K562 (cell line): Measurements from ENCODE around the gene STX3. TPM values are rescaled to one million over a fixed set of nuclear protein-coding genes. Genes with fewer than 3 reads are reported as not detected.

ENCODE experiments used
- ARID4B ChIP-seq: sonication (generic); formaldehyde crosslinking; IDR thresholded peaks from 2 replicates; pipeline ENCODE4 v1.8.0; 2022; ENCODE audit warnings: mild to moderate bottlenecking, missing genetic modification reagents
- CBFA2T3 ChIP-seq: fragments of 450-650 bp; IDR thresholded peaks from 2 replicates; pipeline ENCODE4 v1.6.1; 2017
- CXXC5 ChIP-seq: fragments of 250-450 bp; sonication (Bioruptor Pico); IDR thresholded peaks from 2 replicates; pipeline ENCODE4 v1.8.0; 2022; ENCODE audit warnings: inconsistent platforms, mild to moderate bottlenecking, moderate library complexity
- E2F8 ChIP-seq: fragments of 450-650 bp; IDR thresholded peaks from 2 replicates; pipeline ENCODE4 v1.7.1; 2018; ENCODE audit warnings: mild to moderate bottlenecking, low read depth; ENCODE audit not compliant: partially characterized antibody
- ELF4 ChIP-seq: fragments of 450-650 bp; formaldehyde crosslinking; IDR thresholded peaks from 2 replicates; pipeline ENCODE4 v1.4.0; 2022; ENCODE audit warnings: missing genetic modification characterization
- HOXB6 ChIP-seq: fragments of 250-450 bp; sonication (Bioruptor Pico); IDR thresholded peaks from 2 replicates; pipeline ENCODE4 v1.5.1; 2022; ENCODE audit warnings: mild to moderate bottlenecking, borderline replicate concordance
- JUN ChIP-seq, 2 experiments: sonication (generic) in 1 of 2; formaldehyde crosslinking in 1 of 2; IDR thresholded peaks; 2 replicates each; pipeline versions ENCODE4 v1.6.1 to v1.8.0; 2012 to 2022; ENCODE audit warnings: borderline replicate concordance in 2 of 2, mild to moderate bottlenecking in 2 of 2, improper control_type of control experiment in 1 of 2, low read depth in 1 of 2, low read length in 1 of 2, missing genetic modification reagents in 1 of 2
- JUNB ChIP-seq: fragments of 450-650 bp; formaldehyde crosslinking; conservative IDR thresholded peaks from 2 replicates; pipeline ENCODE4 v1.4.0; 2020; ENCODE audit warnings: mild to moderate bottlenecking
- KDM5B ChIP-seq: fragments of 200-600 bp; sonication (generic); IDR thresholded peaks from 2 replicates; pipeline ENCODE4 v1.6.1; 2012; ENCODE audit warnings: low read depth, mild to moderate bottlenecking, moderate library complexity, low read length, control low read depth, inconsistent platforms; ENCODE audit not compliant: insufficient replicate concordance
- MEIS2 ChIP-seq: fragments of 450-650 bp; IDR thresholded peaks from 2 replicates; pipeline ENCODE4 v1.6.1; 2014; ENCODE audit warnings: mild to moderate bottlenecking; ENCODE audit not compliant: partially characterized antibody
- NCOR1 ChIP-seq: fragments of 450-650 bp; IDR thresholded peaks from 2 replicates; pipeline ENCODE4 v1.6.1; 2016; ENCODE audit warnings: mild to moderate bottlenecking, moderate library complexity
- PBX2 ChIP-seq, 2 experiments: IDR thresholded peaks in 1 of 2; conservative IDR thresholded peaks in 1 of 2; 2 replicates each; pipeline ENCODE4 v1.6.1; 2016; ENCODE audit warnings: low read depth in 2 of 2, mild to moderate bottlenecking in 1 of 2, missing compliant biosample characterization in 1 of 2, missing genetic modification characterization in 1 of 2, moderate library complexity in 1 of 2
- RAD51 ChIP-seq: fragments of 450-650 bp; IDR thresholded peaks from 2 replicates; pipeline ENCODE4 v1.7.1; 2016; ENCODE audit warnings: low read depth, mild to moderate bottlenecking, borderline replicate concordance
- SAP30 ChIP-seq: fragments of 200-600 bp; sonication (generic); IDR thresholded peaks from 2 replicates; pipeline ENCODE4 v1.6.1; 2012; ENCODE audit warnings: borderline replicate concordance, low read depth, mild to moderate bottlenecking, moderate library complexity, low read length, control low read depth, inconsistent platforms; ENCODE audit not compliant: insufficient read depth, poor library complexity, severe bottlenecking
- SMARCC2 ChIP-seq: fragments of 450-650 bp; IDR thresholded peaks from 2 replicates; pipeline ENCODE4 v1.6.1; 2017; ENCODE audit warnings: antibody characterized with exemption, moderate library complexity, mild to moderate bottlenecking, low read depth
- TAL1 ChIP-seq: fragments of 450-650 bp; IDR thresholded peaks from 2 replicates; pipeline ENCODE4 v1.6.1; 2016; ENCODE audit warnings: mild to moderate bottlenecking
- TOE1 ChIP-seq, 2 experiments: fragments of 450-650 bp in 1 of 2; sonication (generic) in 1 of 2; formaldehyde crosslinking in 1 of 2; IDR thresholded peaks; 2 replicates each; pipeline versions ENCODE4 v1.7.1 to v1.8.0; 2016 to 2022; ENCODE audit warnings: borderline replicate concordance in 2 of 2, mild to moderate bottlenecking in 2 of 2, antibody characterized with exemption in 1 of 2, inconsistent platforms in 1 of 2, low read depth in 1 of 2, missing genetic modification reagents in 1 of 2, moderate library complexity in 1 of 2
- ZC3H8 ChIP-seq: fragments of 450-650 bp; IDR thresholded peaks from 2 replicates; pipeline ENCODE4 v1.6.1; 2017
- polyA plus RNA-seq, 8 experiments: library from polyadenylated mRNA; depleted of rRNA in 4 of 8; stranded (reverse) in 5 of 8; unstranded in 3 of 8; fragments of >200 nt; fragmentation: Nextera tagmentation in 2 of 8; fragmentation: Illumina TruSeq in 1 of 8; extraction: Ambion mirVana in 2 of 8; extraction: Trizol in 1 of 8; gene quantifications; 2 replicates each; pipeline versions ENCODE4 v1.2.1 to v1.2.3, GENCODE V29; 2011 to 2014; ENCODE audit warnings: inconsistent platforms in 1 of 8, missing spikeins in 1 of 8
- total RNA-seq, 7 experiments: library from RNA; depleted of rRNA in 6 of 7; stranded (reverse); fragments of >200 nt in 6 of 7; fragmentation: Illumina TruSeq in 2 of 7; extraction: Trizol in 2 of 7; gene quantifications; 2 replicates each; pipeline versions ENCODE4 v1.2.1 to v1.2.3, GENCODE V29; 2011 to 2021; ENCODE audit warnings: low replicate concordance in 1 of 7

STX3 gene
- total and polyA plus RNA-seq, 9 of the 15 experiments (the other 6 are each of a cell fraction or from before 2014, with no cell fraction given), result 12.0 to 91.6 (median 48.7) TPM

- TF ChIP-seq SAP30 (no peak), SMARCC2 (no peak), JUNB (no peak), CBFA2T3 (peak; percentile 73), E2F8 (no peak), ARID4B (no peak), JUN (IDR thresholded peaks at IDR 0.05; ENCODE audit: borderline replicate concordance, low read depth, low read length) (no peak), JUN (CRISPR knock-in tag; IDR thresholded peaks at IDR 0.05; ENCODE audit: borderline replicate concordance) (no peak), RAD51 (no peak), MEIS2 (peak; percentile 85), ZC3H8 (no peak), TAL1 (peak; percentile 63), CXXC5 (CRISPR knock-in tag) (peak; percentile 52; the same call in 1 of the 2 replicates), NCOR1 (peak; percentile 32), KDM5B (no peak), ELF4 (CRISPR knock-in tag) (no peak), PBX2 (CRISPR knock-in tag; IDR thresholded peaks at IDR 0.05; ENCODE audit: low read depth) (no peak), PBX2 (tag; conservative IDR thresholded peaks at IDR 0.05; ENCODE audit: low read depth) (peak; percentile 86), TOE1 (IDR thresholded peaks at IDR 0.05; ENCODE audit: borderline replicate concordance) (no peak), TOE1 (CRISPR knock-in tag; IDR thresholded peaks at IDR 0.05; ENCODE audit: borderline replicate concordance, low read depth) (no peak), HOXB6 (CRISPR knock-in tag) (no peak)
Measured at GRCh38 chr11:59716051-59716450, 39.1 kb upstream of the STX3 start (continued).
